Hepatocyte (in vitro differentiated cells): ENCODE results near the gene MREG. TPM values are rescaled to one million over a fixed set of nuclear protein-coding genes. Genes with fewer than 3 reads are reported as not detected.

Source experiments
- DNase-seq: peaks from one replicate; pipeline ENCODE4 v3.0.0-alpha.2; 2016; ENCODE audit warnings: low spot score
- H2AFZ ChIP-seq: fragments of 200-600 bp; sonication (generic); 2 replicates; pipeline ENCODE4 v1.6.0; 2016; ENCODE audit warnings: antibody characterized with exemption, mild to moderate bottlenecking
- H3K27ac ChIP-seq: fragments of 200-600 bp; sonication (generic); 2 replicates; pipeline ENCODE4 v1.5.1; 2016; ENCODE audit warnings: mild to moderate bottlenecking
- H3K27me3 ChIP-seq: fragments of 200-600 bp; sonication (generic); 2 replicates; pipeline ENCODE4 v1.6.1; 2016
- H3K36me3 ChIP-seq: fragments of 200-600 bp; sonication (generic); replicated peaks from 2 replicates; pipeline ENCODE4 v1.5.1; 2016; ENCODE audit warnings: low read depth; ENCODE audit not compliant: insufficient read depth
- H3K4me1 ChIP-seq: fragments of 200-600 bp; sonication (generic); 2 replicates; pipeline ENCODE4 v1.5.1; 2016; ENCODE audit warnings: mild to moderate bottlenecking, moderate library complexity; ENCODE audit not compliant: insufficient read depth
- H3K4me2 ChIP-seq: fragments of 200-600 bp; sonication (generic); 2 replicates; pipeline ENCODE4 v1.6.0; 2016
- H3K4me3 ChIP-seq: fragments of 200-600 bp; sonication (generic); 2 replicates; pipeline ENCODE4 v1.5.1; 2016; ENCODE audit warnings: mild to moderate bottlenecking
- H3K79me2 ChIP-seq: fragments of 200-600 bp; sonication (generic); 2 replicates; pipeline ENCODE4 v1.6.0; 2017; ENCODE audit warnings: mild to moderate bottlenecking
- H3K9me2 ChIP-seq: fragments of 200-600 bp; sonication (generic); replicated peaks from 2 replicates; pipeline ENCODE4 v1.6.0; 2017; ENCODE audit warnings: mild to moderate bottlenecking; ENCODE audit not compliant: insufficient read depth
- H3K9me3 ChIP-seq: fragments of 200-600 bp; sonication (generic); 2 replicates; pipeline ENCODE4 v1.5.1; 2016; ENCODE audit warnings: low read depth, mild to moderate bottlenecking
- H4K20me1 ChIP-seq: fragments of 200-600 bp; sonication (generic); 2 replicates; pipeline ENCODE4 v1.6.0; 2016; ENCODE audit warnings: mild to moderate bottlenecking; ENCODE audit not compliant: insufficient read depth, poor library complexity, severe bottlenecking
- EZH2 ChIP-seq: fragments of 200-600 bp; sonication (generic); IDR thresholded peaks from 2 replicates; pipeline ENCODE4 v1.6.1; 2016; ENCODE audit warnings: antibody characterized with exemption, mild to moderate bottlenecking, borderline replicate concordance
- EZH2phosphoT487 ChIP-seq: fragments of 200-600 bp; sonication (generic); IDR thresholded peaks from one replicate; pipeline ENCODE4 v1.6.1; 2018; ENCODE audit warnings: antibody characterized with exemption, mild to moderate bottlenecking, low read depth, moderate library complexity; ENCODE audit not compliant: unreplicated experiment, severe bottlenecking
- WGBS: methylation state at CpG from one replicate; pipeline ENCODE4 v1.1.6; 2016; ENCODE audit warnings: low lambda C conversion rate; ENCODE audit errors: missing lambda C conversion rate; 5-methylcytosine and 5-hydroxymethylcytosine counted together
- polyA plus RNA-seq: library from polyadenylated mRNA; unstranded; fragments of >200 nt; fragmentation: Nextera tagmentation; extraction: Ambion mirVana; gene quantifications from 2 replicates; pipeline ENCODE4 v1.2.1, GENCODE V29; 2016
- total RNA-seq: library from RNA; depleted of rRNA; stranded (reverse); fragments of >200 nt; gene quantifications from 2 replicates; pipeline ENCODE4 v1.2.3, GENCODE V29; 2014
- TF ChIP-seq, protein P1 (sequence below): fragments of 200-600 bp; sonication (generic); IDR thresholded peaks from 2 replicates; pipeline ENCODE4 v1.5.1; 2016; ENCODE audit warnings: antibody characterized with exemption, mild to moderate bottlenecking; ENCODE audit not compliant: poor library complexity

The MREG gene
- total and polyA plus RNA-seq, 2 experiments from 2014 or later = 5.6 to 12.9 TPM

DNA sequence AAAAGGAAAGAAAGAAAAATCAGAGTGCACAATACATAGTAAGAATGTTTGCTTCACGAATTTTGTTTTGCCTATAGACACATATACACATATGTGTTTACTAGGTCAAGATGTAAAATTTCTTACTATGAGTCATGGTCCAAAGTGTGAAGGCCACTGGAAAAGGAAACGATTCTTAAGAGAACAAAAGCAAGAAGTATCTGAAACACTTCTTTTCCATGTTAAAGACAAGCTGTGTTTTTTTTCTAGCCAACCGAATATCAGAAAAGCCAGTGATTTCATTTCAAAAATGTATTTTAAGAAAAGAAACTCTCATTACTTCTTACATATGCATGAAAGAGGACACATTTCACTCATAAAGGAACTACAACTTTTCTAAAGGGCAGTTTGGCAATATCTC is 43.4 kb upstream of the MREG start:
- no peaks in the 10 kb centered on the region for H3K9me3 ChIP-seq
- peak; percentile 18 for DNase-seq
- H3K27me3 ChIP-seq = no peaks in the 10 kb centered on the region
- no peaks in the 10 kb centered on the region for H3K79me2 ChIP-seq
- H3K4me3 ChIP-seq = no peak overlapping the region
- peak overlapping the region; percentile 67 for H3K4me2 ChIP-seq
- no peaks in the 10 kb centered on the region for H3K36me3 ChIP-seq
- no peaks in the 10 kb centered on the region for H3K9me2 ChIP-seq
- no peak overlapping the region for H2AFZ ChIP-seq
- no peaks in the 10 kb centered on the region for H4K20me1 ChIP-seq
- TF ChIP-seq EZH2 = no peak
- WGBS = 76% methylated on average over 3 of the region's 3 CpGs
- H3K27ac ChIP-seq = peak overlapping the region; percentile 65
- peaks cover 4% of the 10 kb centered on the region for H3K4me1 ChIP-seq

DNA sequence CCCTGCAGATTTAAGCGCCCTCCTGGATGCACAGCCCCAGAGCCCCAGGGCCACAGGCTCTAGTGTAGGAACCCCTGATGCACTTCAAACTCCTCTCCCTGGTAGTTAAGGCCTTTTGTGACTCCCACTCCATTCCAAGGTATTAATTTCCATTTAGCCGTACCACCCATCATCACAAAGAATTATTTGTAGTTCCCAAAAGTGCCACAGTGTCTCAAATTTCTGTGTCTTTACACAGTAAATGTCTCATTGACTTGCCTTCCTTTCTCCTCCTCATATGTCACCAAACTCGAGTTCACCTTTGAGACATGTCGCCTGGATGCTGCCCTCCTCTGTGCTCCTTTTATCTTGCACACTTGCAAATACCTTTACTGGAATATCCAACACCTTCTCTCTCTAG is 42.3 kb upstream of the MREG start:
- no peak for DNase-seq
- Histone ChIP-seq H3K9me3 (no peaks in the 10 kb centered on the region), H3K79me2 (no peaks in the 10 kb centered on the region), H3K9me2 (no peaks in the 10 kb centered on the region), H2AFZ (no peak overlapping the region), H3K27me3 (no peaks in the 10 kb centered on the region), H4K20me1 (no peaks in the 10 kb centered on the region), H3K36me3 (no peaks in the 10 kb centered on the region), H3K4me2 (no peak overlapping the region), H3K27ac (no peak overlapping the region), H3K4me3 (no peak overlapping the region), H3K4me1 (peaks cover 4% of the 10 kb centered on the region)
- TF ChIP-seq, protein P1, sequence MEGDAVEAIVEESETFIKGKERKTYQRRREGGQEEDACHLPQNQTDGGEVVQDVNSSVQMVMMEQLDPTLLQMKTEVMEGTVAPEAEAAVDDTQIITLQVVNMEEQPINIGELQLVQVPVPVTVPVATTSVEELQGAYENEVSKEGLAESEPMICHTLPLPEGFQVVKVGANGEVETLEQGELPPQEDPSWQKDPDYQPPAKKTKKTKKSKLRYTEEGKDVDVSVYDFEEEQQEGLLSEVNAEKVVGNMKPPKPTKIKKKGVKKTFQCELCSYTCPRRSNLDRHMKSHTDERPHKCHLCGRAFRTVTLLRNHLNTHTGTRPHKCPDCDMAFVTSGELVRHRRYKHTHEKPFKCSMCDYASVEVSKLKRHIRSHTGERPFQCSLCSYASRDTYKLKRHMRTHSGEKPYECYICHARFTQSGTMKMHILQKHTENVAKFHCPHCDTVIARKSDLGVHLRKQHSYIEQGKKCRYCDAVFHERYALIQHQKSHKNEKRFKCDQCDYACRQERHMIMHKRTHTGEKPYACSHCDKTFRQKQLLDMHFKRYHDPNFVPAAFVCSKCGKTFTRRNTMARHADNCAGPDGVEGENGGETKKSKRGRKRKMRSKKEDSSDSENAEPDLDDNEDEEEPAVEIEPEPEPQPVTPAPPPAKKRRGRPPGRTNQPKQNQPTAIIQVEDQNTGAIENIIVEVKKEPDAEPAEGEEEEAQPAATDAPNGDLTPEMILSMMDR = no peak
- TF ChIP-seq EZH2 = no peak
- no peak for TF ChIP-seq EZH2phosphoT487
- 87% methylated on average over 4 of the region's 4 CpGs for WGBS

DNA sequence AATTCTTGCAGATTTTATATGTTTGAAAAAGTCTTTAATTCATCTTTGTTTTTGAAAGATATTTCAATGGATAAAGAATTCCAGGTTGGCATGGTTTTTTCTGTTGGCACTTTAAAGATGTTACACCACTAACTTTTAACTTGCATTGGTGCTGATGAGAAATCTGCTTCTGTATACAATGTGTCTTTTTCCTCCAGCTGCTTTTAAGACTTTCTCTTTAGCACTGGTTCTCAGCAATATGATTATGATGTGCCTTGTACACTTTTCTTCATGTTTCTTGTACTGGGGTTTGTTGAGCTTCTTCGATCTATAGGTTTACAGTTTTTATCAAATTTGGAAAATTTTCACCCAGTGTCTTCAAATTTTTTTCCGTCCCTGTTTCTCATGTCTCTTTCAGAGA is 39.1 kb upstream of the MREG start:
- Histone ChIP-seq H3K36me3 (no peaks in the 10 kb centered on the region), H3K27me3 (no peaks in the 10 kb centered on the region), H3K4me1 (peaks cover 4% of the 10 kb centered on the region), H3K4me2 (no peak overlapping the region), H3K9me3 (no peaks in the 10 kb centered on the region), H3K79me2 (no peaks in the 10 kb centered on the region), H3K4me3 (no peak overlapping the region), H3K27ac (no peak overlapping the region), H3K9me2 (no peaks in the 10 kb centered on the region), H4K20me1 (no peaks in the 10 kb centered on the region), H2AFZ (no peak overlapping the region)
- no peak for TF ChIP-seq EZH2phosphoT487
- 95% methylated on average over 2 of the region's 2 CpGs for WGBS
- no peak for DNase-seq

DNA sequence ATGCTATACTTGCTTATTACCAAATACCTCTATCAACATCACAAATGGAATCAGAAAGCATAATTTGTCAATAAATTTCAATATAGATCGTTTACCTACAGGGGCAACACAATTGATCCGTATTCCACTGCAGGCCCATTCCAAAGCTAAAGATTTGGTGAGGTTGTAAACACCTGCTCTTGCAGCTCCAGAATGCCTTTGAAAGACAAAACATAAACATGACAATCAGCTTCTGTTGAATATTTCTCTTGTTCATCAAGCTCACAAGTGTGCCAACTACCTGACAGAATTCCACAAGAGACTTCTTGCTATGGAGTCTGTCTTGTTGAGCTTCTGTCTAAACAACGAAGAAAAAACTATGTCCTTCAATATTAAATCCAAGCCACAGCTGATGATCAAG is 38.0 kb upstream of the MREG start:
- Histone ChIP-seq H3K36me3 (no peaks in the 10 kb centered on the region), H3K4me1 (no peaks in the 10 kb centered on the region), H3K27ac (no peak overlapping the region), H3K27me3 (no peaks in the 10 kb centered on the region), H3K4me2 (no peak overlapping the region), H3K79me2 (no peaks in the 10 kb centered on the region), H3K9me3 (no peaks in the 10 kb centered on the region), H2AFZ (no peak overlapping the region), H3K9me2 (no peaks in the 10 kb centered on the region), H3K4me3 (no peak overlapping the region), H4K20me1 (no peaks in the 10 kb centered on the region)
- DNase-seq = no peak
- 93% methylated on average over 3 of the region's 3 CpGs for WGBS
- TF ChIP-seq, protein P1 = no peak

DNA sequence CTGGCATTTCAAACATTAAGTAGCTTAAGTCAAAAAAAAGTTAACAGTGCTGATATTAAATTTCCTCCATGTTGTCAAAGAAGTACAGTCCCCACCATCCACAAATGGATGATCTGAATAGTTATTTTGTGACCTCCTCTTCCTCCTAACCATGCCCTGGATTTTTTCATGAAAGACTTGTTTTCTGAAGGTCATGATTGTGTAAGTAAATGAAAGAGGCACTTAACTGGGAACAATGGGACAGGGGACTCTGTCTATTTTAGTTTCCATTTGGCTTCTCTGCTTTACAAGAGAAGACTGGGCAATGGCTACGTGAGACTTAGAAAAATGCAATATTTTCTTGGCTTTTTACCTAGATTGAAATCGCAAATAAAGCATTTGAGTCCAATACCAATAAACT is 36.1 kb upstream of the MREG start:
- no peaks in the 10 kb centered on the region for H3K4me1 ChIP-seq
- TF ChIP-seq, protein P1 = no peak
- TF ChIP-seq EZH2 (no peak), EZH2phosphoT487 (no peak)
- no peaks in the 10 kb centered on the region for H3K27me3 ChIP-seq
- H3K27ac ChIP-seq = no peak overlapping the region
- H3K9me3 ChIP-seq = no peaks in the 10 kb centered on the region
- DNase-seq = no peak
- no peak overlapping the region for H3K4me2 ChIP-seq
- no peak overlapping the region for H3K4me3 ChIP-seq
- H4K20me1 ChIP-seq = no peaks in the 10 kb centered on the region
- no peaks in the 10 kb centered on the region for H3K79me2 ChIP-seq
- no peak overlapping the region for H2AFZ ChIP-seq
- no peaks in the 10 kb centered on the region for H3K36me3 ChIP-seq
- no peaks in the 10 kb centered on the region for H3K9me2 ChIP-seq
- 90% methylated on average over 2 of the region's 2 CpGs for WGBS
